ENCODE results near the gene DEFB125. TPM values are rescaled to one million over a fixed set of nuclear protein-coding genes. Genes with fewer than 3 reads are reported as not detected.

The DEFB125 gene, protein sequence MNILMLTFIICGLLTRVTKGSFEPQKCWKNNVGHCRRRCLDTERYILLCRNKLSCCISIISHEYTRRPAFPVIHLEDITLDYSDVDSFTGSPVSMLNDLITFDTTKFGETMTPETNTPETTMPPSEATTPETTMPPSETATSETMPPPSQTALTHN
- total RNA-seq: not detected in 2 replicates

DNA sequence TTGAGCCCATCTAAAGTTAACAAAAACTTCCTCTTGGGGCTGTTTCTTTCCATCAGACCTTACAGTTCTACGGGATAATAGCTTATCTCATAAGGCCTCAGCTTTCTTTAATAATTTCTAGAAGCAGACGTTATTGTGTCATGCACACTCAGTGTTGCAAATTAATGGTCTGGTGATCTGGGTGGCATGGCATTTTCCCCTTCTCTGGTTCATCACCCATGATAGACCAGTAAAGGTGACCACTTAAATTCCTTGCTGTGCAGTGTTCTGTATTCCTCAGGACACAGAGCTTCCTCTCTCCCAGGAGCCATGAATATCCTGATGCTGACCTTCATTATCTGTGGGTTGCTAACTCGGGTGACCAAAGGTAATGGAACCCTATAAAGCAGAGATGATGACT, at the start of gene DEFB125:
TSS of gene DEFB125 (plus strand) at position 272 of the 400 bp plus-strand sequence. CDS start at position 310, 38 bp downstream.

DNA sequence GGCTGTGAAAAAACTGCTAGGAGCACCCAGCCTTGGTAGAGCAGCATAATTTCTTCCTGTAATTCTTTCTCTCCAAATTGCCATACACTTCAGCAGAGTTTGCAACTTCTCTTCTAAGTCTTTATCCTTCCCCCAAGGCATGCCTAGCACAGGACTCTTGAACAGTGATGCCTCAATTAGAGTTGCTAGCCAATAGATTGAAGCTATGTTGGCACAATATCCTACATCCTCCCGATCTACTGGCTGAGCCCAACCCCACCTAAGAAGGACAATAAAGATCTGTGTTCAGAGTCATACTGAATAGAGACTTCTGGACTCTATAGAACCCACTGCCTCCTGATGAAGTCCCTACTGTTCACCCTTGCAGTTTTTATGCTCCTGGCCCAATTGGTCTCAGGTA, 54.8 kb downstream of the DEFB125 start, which contains the start of gene DEFB126:
TSS of gene DEFB126 (plus strand) at position 301 of the 400 bp plus-strand sequence. CDS start at position 340, 39 bp downstream.

Other genes with a start within 250 kb of the DEFB125 start
- not detected in 2 replicates for gene DEFB126, start 54.9 kb downstream of the DEFB125 start, total RNA-seq
- not detected in 2 replicates for gene DEFB127, start 69.8 kb downstream of the DEFB125 start, total RNA-seq
- gene DEFB128, start 102.0 kb downstream of the DEFB125 start, total RNA-seq: not detected in 2 replicates
- gene DEFB129, start 139.6 kb downstream of the DEFB125 start, total RNA-seq: not detected in 2 replicates
- gene DEFB132, start 170.1 kb downstream of the DEFB125 start, total RNA-seq: not detected in 2 replicates
- gene C20orf96, start 203.1 kb downstream of the DEFB125 start, total RNA-seq: 3.2 and 4.9 TPM in 2 replicates
- 14.9 and 15.3 TPM in 2 replicates for gene ZCCHC3, start 209.9 kb downstream of the DEFB125 start, total RNA-seq
- gene SOX12, start 237.9 kb downstream of the DEFB125 start, total RNA-seq: 9.3 and 10.8 TPM in 2 replicates